Measurements from ENCODE around the gene THRAP3.

Gene THRAP3

GRCh38 chr1:36279789-36280296, 55.6 kb downstream of the THRAP3 start:
- no peak for DNase-seq (ENCODE audit: low spot score)
- CTCF ChIA-PET = interaction anchor here (0.6 kb wide), 1 partner anchor 374 kb away, joined by 3 read pairs; no protein-coding TSS in a partner anchor
- POLR2A ChIA-PET (ENCODE audit: low non-redundant PET) = no interaction called here
- H3K27ac ChIP-seq = no peak overlapping the region
- TF ChIP-seq CTCF (conservative IDR thresholded peaks at IDR 0.05; ENCODE audit: low read depth) = no peak

- DNase-seq (ENCODE audit: low spot score) = no peak
- CTCF ChIA-PET = interaction anchor here (2.5 kb wide), 1 partner anchor 134 kb away, joined by 8 read pairs; the partner anchor contains the start of gene TRAPPC3
- POLR2A ChIA-PET (ENCODE audit: low non-redundant PET) = no interaction called here
These were observed 59.8 kb downstream of the THRAP3 start for GRCh38 chr1:36284061-36284460.

GRCh38 chr1:36284517-36284916, 60.3 kb downstream of the THRAP3 start:
- DNase-seq (ENCODE audit: low spot score) = no peak
- ChIA-PET CTCF (no interaction called here), POLR2A (ENCODE audit: low non-redundant PET) (no interaction called here)
- no peak for TF ChIP-seq CTCF (conservative IDR thresholded peaks at IDR 0.05; ENCODE audit: low read depth)
- H3K27ac ChIP-seq = no peak overlapping the region

More at GRCh38 chr1:36284061-36284460, 59.8 kb downstream of the THRAP3 start:
- no peak for TF ChIP-seq CTCF (conservative IDR thresholded peaks at IDR 0.05; ENCODE audit: low read depth)
- H3K27ac ChIP-seq = no peak overlapping the region

- DNase-seq (ENCODE audit: low spot score) = peak; percentile 73
- TF ChIP-seq CTCF (conservative IDR thresholded peaks at IDR 0.05; ENCODE audit: low read depth) = peak; percentile 75
- CTCF ChIA-PET = interaction anchor here (0.5 to 1.4 kb wide), 12 partner anchors 11 to 1012 kb away, joined by 3 to 16 read pairs (median 4); partner anchors contain the start of gene TRAPPC3
- no peak overlapping the region for H3K27ac ChIP-seq
- POLR2A ChIA-PET (ENCODE audit: low non-redundant PET) = no interaction called here
These were observed 61.3 kb downstream of the THRAP3 start for GRCh38 chr1:36285443-36286101.

GRCh38 chr1:36286802-36287201, 62.6 kb downstream of the THRAP3 start:
- H3K27ac ChIP-seq = no peak overlapping the region
- ChIA-PET CTCF (interaction anchor here (0.6 to 1.4 kb wide), 3 partner anchors 9 to 30 kb away, joined by 3 to 7 read pairs (median 3); no protein-coding TSS in a partner anchor), POLR2A (ENCODE audit: low non-redundant PET) (no interaction called here)
- TF ChIP-seq CTCF (conservative IDR thresholded peaks at IDR 0.05; ENCODE audit: low read depth) = no peak
- no peak for DNase-seq (ENCODE audit: low spot score)

GRCh38 chr1:36287595-36287994, 63.4 kb downstream of the THRAP3 start:
- POLR2A ChIA-PET (ENCODE audit: low non-redundant PET) = no interaction called here
- CTCF ChIA-PET = interaction anchor here (0.6 to 1.0 kb wide), 2 partner anchors 61 to 75 kb away, joined by 3 read pairs; no protein-coding TSS in a partner anchor

More at GRCh38 chr1:36287595-36287994, 63.4 kb downstream of the THRAP3 start:
- no peak overlapping the region for H3K27ac ChIP-seq
- no peak for DNase-seq (ENCODE audit: low spot score)
- TF ChIP-seq CTCF (conservative IDR thresholded peaks at IDR 0.05; ENCODE audit: low read depth) = no peak

Measured in RWPE1 (cell line).